Neural cell (in vitro differentiated cells): Measurements from ENCODE around the gene ZFPM1. TPM values are rescaled to one million over a fixed set of nuclear protein-coding genes. Genes with fewer than 3 reads are reported as not detected.

ENCODE experiments used
- H2AFZ ChIP-seq: fragments of 200-600, 300-800 bp; sonication (generic), shearing (Covaris generic); 2 replicates; pipeline ENCODE4 v1.6.0; 2014; ENCODE audit warnings: low read depth, mild to moderate bottlenecking, antibody characterized with exemption, low read length, moderate library complexity
- H3F3A ChIP-seq: fragments of 200-600 bp; shearing (Covaris generic); 2 replicates; pipeline ENCODE4 v1.6.1; 2016; ENCODE audit warnings: mild to moderate bottlenecking, moderate library complexity, mixed read lengths, antibody characterized with exemption, low read length; ENCODE audit not compliant: insufficient read depth, poor library complexity, severe bottlenecking
- H3K27ac ChIP-seq: fragments of 200-600, 300-800 bp; sonication (generic), shearing (Covaris generic); 2 replicates; pipeline ENCODE4 v1.5.1; 2014; ENCODE audit warnings: mild to moderate bottlenecking, low read length, moderate library complexity
- H3K27me3 ChIP-seq: fragments of 300-800, 200-600 bp; sonication (generic), shearing (Covaris generic); 2 replicates; pipeline ENCODE4 v1.6.0; 2014; ENCODE audit warnings: mild to moderate bottlenecking, low read depth, low read length, moderate library complexity; ENCODE audit not compliant: insufficient read depth
- H3K36me3 ChIP-seq: fragments of 300-800, 200-600 bp; sonication (generic), shearing (Covaris generic); 2 replicates; pipeline ENCODE4 v1.5.1; 2014; ENCODE audit warnings: mild to moderate bottlenecking, antibody characterized with exemption, low read length, moderate library complexity; ENCODE audit not compliant: insufficient read depth
- H3K4me2 ChIP-seq: fragments of 300-800, 200-600 bp; sonication (generic), shearing (Covaris generic); 2 replicates; pipeline ENCODE4 v1.6.0; 2014; ENCODE audit warnings: mild to moderate bottlenecking, low read length
- H3K4me3 ChIP-seq: fragments of 300-800, 200-600 bp; sonication (generic), shearing (Covaris generic); 2 replicates; pipeline ENCODE4 v1.5.1; 2014; ENCODE audit warnings: mild to moderate bottlenecking, low read length, moderate library complexity
- H3K79me2 ChIP-seq: fragments of 200-600 bp; shearing (Covaris generic); replicated peaks from 2 replicates; pipeline ENCODE4 v1.6.0; 2014; ENCODE audit warnings: mild to moderate bottlenecking, low read length, moderate library complexity; ENCODE audit not compliant: insufficient read depth
- H3K9ac ChIP-seq: fragments of 300-800, 200-600 bp; sonication (generic), shearing (Covaris generic); 2 replicates; pipeline ENCODE4 v1.6.1; 2016; ENCODE audit warnings: mild to moderate bottlenecking, low read length, mixed read lengths
- H3K9me2 ChIP-seq: fragments of 200-600 bp; shearing (Covaris generic); 2 replicates; pipeline ENCODE4 v1.6.1; 2016; ENCODE audit warnings: mild to moderate bottlenecking, low read length, mixed read lengths; ENCODE audit not compliant: insufficient read depth
- H3K9me3 ChIP-seq: fragments of 200-600, 300-800 bp; sonication (generic), shearing (Covaris generic); 2 replicates; pipeline ENCODE4 v1.6.1; 2016; ENCODE audit warnings: mild to moderate bottlenecking, mixed run types, low read length, moderate library complexity, mixed read lengths
- H4K20me1 ChIP-seq: fragments of 200-600 bp; shearing (Covaris generic); 2 replicates; pipeline ENCODE4 v1.6.1; 2016; ENCODE audit warnings: mild to moderate bottlenecking, mixed run types; ENCODE audit not compliant: insufficient read depth
- CTCF ChIP-seq: fragments of 450-650 bp; IDR thresholded peaks from 2 replicates; pipeline ENCODE4 v1.5.1; 2014; ENCODE audit warnings: antibody characterized with exemption, mild to moderate bottlenecking, moderate library complexity; ENCODE audit not compliant: poor library complexity, severe bottlenecking
- EP300 ChIP-seq: fragments of 450-650 bp; conservative IDR thresholded peaks from 2 replicates; pipeline ENCODE4 v1.6.1; 2014; ENCODE audit warnings: antibody characterized with exemption, mild to moderate bottlenecking, moderate library complexity; ENCODE audit not compliant: poor library complexity, severe bottlenecking
- EZH2 ChIP-seq: fragments of 200-600, 300-800 bp; shearing (Covaris generic), sonication (generic); IDR thresholded peaks from 2 replicates; pipeline ENCODE4 v1.6.1; 2014; ENCODE audit warnings: antibody characterized with exemption, low read length, borderline replicate concordance, mild to moderate bottlenecking; ENCODE audit not compliant: insufficient read depth, poor library complexity, severe bottlenecking
- MXI1 ChIP-seq: fragments of 450-650 bp; conservative IDR thresholded peaks from 2 replicates; pipeline ENCODE4 v1.6.1; 2014; ENCODE audit warnings: antibody characterized with exemption, mild to moderate bottlenecking; ENCODE audit not compliant: poor library complexity, severe bottlenecking
- POLR2AphosphoS5 ChIP-seq: IDR thresholded peaks from 2 replicates; pipeline ENCODE4 v1.6.1; 2012
- RAD21 ChIP-seq: fragments of 450-650 bp; conservative IDR thresholded peaks from 2 replicates; pipeline ENCODE4 v1.6.1; 2014; ENCODE audit warnings: antibody characterized with exemption, mild to moderate bottlenecking, moderate library complexity
- REST ChIP-seq: IDR thresholded peaks from 2 replicates; pipeline ENCODE4 v1.6.1; 2012; ENCODE audit warnings: borderline replicate concordance
- SMC3 ChIP-seq: fragments of 450-650 bp; conservative IDR thresholded peaks from 2 replicates; pipeline ENCODE4 v1.6.1; 2014; ENCODE audit warnings: antibody characterized with exemption, mild to moderate bottlenecking, moderate library complexity; ENCODE audit not compliant: poor library complexity
- TAF1 ChIP-seq: IDR thresholded peaks from 2 replicates; pipeline ENCODE4 v1.6.1; 2012; ENCODE audit warnings: low read depth
- polyA plus RNA-seq: library from polyadenylated mRNA; depleted of rRNA; stranded (reverse); fragments of >200 nt; gene quantifications from 2 replicates; pipeline ENCODE4 v1.2.3, GENCODE V29; 2014

Gene ZFPM1
- polyA plus RNA-seq, 1 donor from 2014 or later: 0.41 TPM

GRCh38 chr16:88454523-88454947, 1.5 kb downstream of the ZFPM1 start:
- Histone ChIP-seq H3K9me2 (no peaks in the 10 kb centered on the region), H3F3A (no peaks in the 10 kb centered on the region), H3K36me3 (no peaks in the 10 kb centered on the region), H3K4me3 (peak overlapping the region; percentile 67), H3K9me3 (no peaks in the 10 kb centered on the region), H3K27ac (no peak overlapping the region), H3K4me2 (no peak overlapping the region), H3K9ac (peak overlapping the region; percentile 61), H4K20me1 (no peaks in the 10 kb centered on the region), H2AFZ (no peak overlapping the region), H3K27me3 (peaks cover 22% of the 10 kb centered on the region), H3K79me2 (no peaks in the 10 kb centered on the region)
- no peak for TF ChIP-seq SMC3
- no peak for TF ChIP-seq CTCF
- no peak for TF ChIP-seq TAF1
- TF ChIP-seq REST: no peak
- no peak for TF ChIP-seq POLR2AphosphoS5
- TF ChIP-seq MXI1: no peak
- no peak for TF ChIP-seq EZH2
- no peak for TF ChIP-seq EP300
- TF ChIP-seq RAD21: no peak

DNA sequence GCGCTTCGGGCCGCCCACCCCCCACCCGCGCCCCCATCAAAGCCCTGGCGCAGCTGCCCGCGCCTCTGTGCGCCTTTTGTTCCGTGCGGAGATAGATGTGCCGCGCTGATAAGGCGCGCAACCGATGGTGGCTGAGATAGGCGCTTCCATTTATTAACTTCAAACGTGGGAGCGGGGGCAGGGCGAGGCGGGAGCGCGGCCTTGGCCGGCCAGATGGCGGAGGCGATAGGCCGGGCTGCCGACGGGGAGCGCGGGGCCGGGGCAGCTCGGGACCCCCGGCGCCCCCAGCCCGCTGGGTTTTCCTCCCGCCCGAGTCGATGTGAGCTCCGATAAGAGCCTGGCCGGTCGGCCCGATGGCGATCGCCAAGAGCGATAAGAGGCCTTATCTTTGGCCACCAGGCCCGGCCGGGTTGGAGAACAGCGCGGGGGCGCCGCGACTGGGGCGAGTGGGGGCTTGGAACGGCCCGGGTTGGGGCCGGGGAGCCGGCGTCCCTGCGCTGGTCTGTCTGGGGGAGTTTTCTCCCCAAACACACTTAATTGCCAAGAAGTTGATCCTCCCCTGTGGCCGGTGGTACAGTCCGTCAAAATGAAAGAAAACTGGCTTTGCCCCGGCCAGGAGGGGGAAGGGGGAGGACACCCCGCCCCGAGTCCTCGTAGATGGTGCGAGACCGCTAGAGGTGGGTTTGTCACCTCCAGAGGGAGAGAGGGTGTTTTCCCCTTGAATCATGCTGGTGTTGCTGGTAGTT, 2.7 kb downstream of the ZFPM1 start:
- Histone ChIP-seq H3F3A (no peaks in the 10 kb centered on the region), H3K9me3 (no peaks in the 10 kb centered on the region), H3K9ac (peak overlapping the region; percentile 61), H4K20me1 (no peaks in the 10 kb centered on the region), H2AFZ (no peak overlapping the region), H3K27ac (no peak overlapping the region), H3K4me2 (no peak overlapping the region), H3K27me3 (peaks cover 22% of the 10 kb centered on the region), H3K9me2 (no peaks in the 10 kb centered on the region), H3K4me3 (peak overlapping the region; percentile 67), H3K79me2 (no peaks in the 10 kb centered on the region), H3K36me3 (no peaks in the 10 kb centered on the region)
- TF ChIP-seq TAF1 (no peak), REST (no peak), EP300 (no peak), MXI1 (no peak), EZH2 (no peak), RAD21 (no peak), CTCF (no peak), POLR2AphosphoS5 (no peak), SMC3 (no peak)
